Kidney epithelial cell (primary cell): Measurements from ENCODE around the gene ARHGAP6. TPM values are rescaled to one million over a fixed set of nuclear protein-coding genes. Genes with fewer than 3 reads are reported as not detected.
"Not testable (repeated sequence)": the region's sequence is repeated elsewhere in the genome, so short reads cannot be mapped to it uniquely, and the experiment has no call there.

ENCODE experiments used
- DNase-seq: peaks from one replicate; pipeline ENCODE4 v3.0.0-alpha.2; 2010; ENCODE audit warnings: low read depth
- H3K27me3 ChIP-seq: 2 replicates; pipeline ENCODE4 v1.6.0; 2011; ENCODE audit warnings: low read length; ENCODE audit not compliant: control insufficient read depth, insufficient read depth
- H3K36me3 ChIP-seq: 2 replicates; pipeline ENCODE4 v1.5.1; 2011; ENCODE audit warnings: low read length; ENCODE audit not compliant: control insufficient read depth, insufficient read depth
- H3K4me3 ChIP-seq: 2 replicates; pipeline ENCODE4 v1.5.1; 2011; ENCODE audit warnings: low read depth, mild to moderate bottlenecking, control low read depth, low read length
- CTCF ChIP-seq: IDR thresholded peaks from 2 replicates; pipeline ENCODE4 v1.5.1; 2011; ENCODE audit warnings: mild to moderate bottlenecking, moderate library complexity, low read length, control low read depth, inconsistent platforms; ENCODE audit not compliant: insufficient read depth, poor library complexity, severe bottlenecking
- total RNA-seq: library from RNA; depleted of rRNA; stranded (reverse); fragments of >200 nt; gene quantifications from 2 replicates; pipeline ENCODE4 v1.2.3, GENCODE V29; 2015

ARHGAP6 gene
- total RNA-seq, 1 donor from 2014 or later, result 1.7 TPM

GRCh38 chrX:11499076-11500044 lies 166.4 kb downstream of the ARHGAP6 start:
- Histone ChIP-seq H3K4me3 (no peak overlapping the region), H3K27me3 (no peaks in the 10 kb centered on the region), H3K36me3 (no peaks in the 10 kb centered on the region)
- no peak for DNase-seq
- no peak for TF ChIP-seq CTCF

GRCh38 chrX:11491375-11491774 lies 174.3 kb downstream of the ARHGAP6 start:
- not testable (repeated sequence) for H3K36me3 ChIP-seq, H3K4me3 ChIP-seq, H3K27me3 ChIP-seq, DNase-seq

DNA sequence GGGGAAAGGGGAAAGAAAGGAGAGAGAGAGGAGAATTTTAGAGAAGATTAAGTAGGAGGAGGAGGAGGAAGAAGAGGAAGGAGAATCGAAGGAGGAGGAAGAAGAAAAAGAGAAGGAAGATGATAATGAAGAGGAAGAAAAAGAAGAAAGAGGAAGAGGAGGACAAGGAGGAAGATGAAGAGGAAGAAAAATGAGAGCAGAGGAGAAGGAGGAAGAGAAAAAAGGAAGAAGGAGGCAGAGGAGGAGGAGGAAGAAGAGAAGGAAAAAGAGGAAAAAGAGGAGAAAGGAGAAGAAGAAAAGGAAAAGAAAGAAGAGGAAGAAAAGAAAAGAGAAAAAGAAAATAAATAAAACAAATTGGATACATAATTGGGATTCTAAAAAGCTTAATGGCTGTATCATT lies 181.4 kb downstream of the ARHGAP6 start:
- no peak for DNase-seq
- no peaks in the 10 kb centered on the region for H3K36me3 ChIP-seq
- no peak for TF ChIP-seq CTCF
- no peaks in the 10 kb centered on the region for H3K27me3 ChIP-seq
- no peak overlapping the region for H3K4me3 ChIP-seq

DNA sequence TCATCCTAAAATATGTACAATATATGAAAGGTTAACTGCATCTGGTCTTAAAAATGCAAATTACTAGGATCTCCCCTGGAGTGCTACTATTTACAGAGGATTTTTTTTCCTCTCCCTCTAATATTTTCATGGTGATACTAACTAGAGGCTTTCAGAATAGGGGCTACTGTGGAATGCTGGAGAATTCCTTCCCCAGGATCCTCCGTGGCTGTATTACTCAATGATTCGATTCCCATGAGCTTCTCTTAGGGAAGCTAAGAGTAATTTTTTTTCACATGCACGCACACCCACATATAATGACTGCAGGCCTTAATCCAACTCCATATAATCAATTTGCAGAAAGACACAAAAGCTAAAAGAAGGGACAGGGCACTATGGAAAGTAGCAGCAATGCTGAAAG lies 184.7 kb downstream of the ARHGAP6 start:
- Histone ChIP-seq H3K4me3 (no peak overlapping the region), H3K36me3 (no peaks in the 10 kb centered on the region), H3K27me3 (no peaks in the 10 kb centered on the region)
- no peak for DNase-seq
- TF ChIP-seq CTCF, result no peak

GRCh38 chrX:11480626-11481025 lies 185.1 kb downstream of the ARHGAP6 start:
- Histone ChIP-seq H3K36me3 (no peaks in the 10 kb centered on the region), H3K27me3 (no peaks in the 10 kb centered on the region), H3K4me3 (no peak overlapping the region)
- no peak for DNase-seq
- no peak for TF ChIP-seq CTCF

- no peak for TF ChIP-seq CTCF
- DNase-seq, result no peak
- Histone ChIP-seq H3K4me3 (no peak overlapping the region), H3K36me3 (no peaks in the 10 kb centered on the region), H3K27me3 (no peaks in the 10 kb centered on the region)
These were observed 186.8 kb downstream of the ARHGAP6 start for GRCh38 chrX:11478911-11479310.
